Fibroblast of lung (primary cell): ENCODE measurements around the gene ZCCHC7. TPM values are rescaled to one million over a fixed set of nuclear protein-coding genes. Genes with fewer than 3 reads are reported as not detected.

ENCODE experiments used
- DNase-seq, 2 donors: peaks; one replicate each; pipeline versions ENCODE4 v3.0.0 to v3.0.0-alpha.2; 2010; ENCODE audit warnings: low read depth in 2 of 2
- H2AFZ ChIP-seq: 2 replicates; pipeline ENCODE4 v1.5.1; 2012; ENCODE audit warnings: low read length, control low read depth, inconsistent platforms
- H3K27ac ChIP-seq: 2 replicates; pipeline ENCODE4 v1.5.1; 2011; ENCODE audit warnings: low read length, control low read depth; ENCODE audit not compliant: insufficient read depth
- H3K27me3 ChIP-seq: 2 replicates; pipeline ENCODE4 v1.5.1; 2011; ENCODE audit warnings: mild to moderate bottlenecking, low read length; ENCODE audit not compliant: control insufficient read depth, insufficient read depth
- H3K36me3 ChIP-seq: 2 replicates; pipeline ENCODE4 v1.5.1; 2011; ENCODE audit warnings: low read length; ENCODE audit not compliant: control insufficient read depth, insufficient read depth
- H3K4me1 ChIP-seq: 2 replicates; pipeline ENCODE4 v1.5.1; 2011; ENCODE audit warnings: low read length; ENCODE audit not compliant: control insufficient read depth, insufficient read depth; ENCODE audit errors: extremely low read depth
- H3K4me2 ChIP-seq: 2 replicates; pipeline ENCODE4 v1.5.1; 2011; ENCODE audit warnings: low read length, control low read depth; ENCODE audit not compliant: insufficient read depth; ENCODE audit errors: extremely low read depth
- H3K4me3 ChIP-seq, 4 experiments: fragments of 200-600 bp in 1 of 4; sonication (generic) in 1 of 4; replicated peaks in 1 of 4; 2 replicates each; pipeline ENCODE4 v1.5.1; 2011 to 2016; ENCODE audit warnings: low read length in 4 of 4, low read depth in 3 of 4, mild to moderate bottlenecking in 3 of 4, control low read depth in 2 of 4, inconsistent platforms in 1 of 4, mixed read lengths in 1 of 4; ENCODE audit not compliant: insufficient read depth in 1 of 4; ENCODE audit errors: control extremely low read depth in 1 of 4
- H3K79me2 ChIP-seq: 2 replicates; pipeline ENCODE4 v1.5.1; 2012; ENCODE audit warnings: mild to moderate bottlenecking, low read length, inconsistent platforms; ENCODE audit not compliant: control insufficient read depth, insufficient read depth
- H3K9ac ChIP-seq: 2 replicates; pipeline ENCODE4 v1.5.1; 2011; ENCODE audit warnings: mild to moderate bottlenecking, low read length, control low read depth; ENCODE audit not compliant: insufficient read depth
- H3K9me3 ChIP-seq: 2 replicates; pipeline ENCODE4 v1.5.1; 2012; ENCODE audit warnings: low read depth, low read length; ENCODE audit not compliant: control insufficient read depth, insufficient read depth
- H4K20me1 ChIP-seq: 2 replicates; pipeline ENCODE4 v1.5.1; 2011; ENCODE audit warnings: low read length; ENCODE audit not compliant: control insufficient read depth, insufficient read depth; ENCODE audit errors: extremely low read depth
- EZH2 ChIP-seq: IDR thresholded peaks from 2 replicates; pipeline ENCODE4 v1.5.1; 2012; ENCODE audit warnings: low read length, control low read depth, mild to moderate bottlenecking; ENCODE audit errors: missing control alignments
- polyA plus RNA-seq, 2 donors: library from polyadenylated mRNA; depleted of rRNA in 1 of 2; stranded (reverse) in 1 of 2; unstranded in 1 of 2; fragments of >200 nt; gene quantifications; 2 replicates each; pipeline ENCODE4 v1.2.1, GENCODE V29; 2011 to 2012; ENCODE audit warnings: missing spikeins in 1 of 2
- total RNA-seq: library from RNA; depleted of rRNA; stranded (reverse); fragments of >200 nt; gene quantifications from 2 replicates; pipeline ENCODE4 v1.2.1, GENCODE V29; 2014
- TF ChIP-seq, protein P1 (sequence below), 2 donors: IDR thresholded peaks in 1 of 2; conservative IDR thresholded peaks in 1 of 2; 1 replicate in 1 of 2; 2 replicates in 1 of 2; pipeline ENCODE4 v1.5.1; 2011 to 2012; ENCODE audit warnings: low read length in 2 of 2, control low read depth in 1 of 2, inconsistent platforms in 1 of 2, low read depth in 1 of 2, mild to moderate bottlenecking in 1 of 2

ZCCHC7 gene
- total and polyA plus RNA-seq, 2 donors (not counting 1 experiment from before 2014, with no cell fraction given): 15.0 to 23.8 TPM

DNA sequence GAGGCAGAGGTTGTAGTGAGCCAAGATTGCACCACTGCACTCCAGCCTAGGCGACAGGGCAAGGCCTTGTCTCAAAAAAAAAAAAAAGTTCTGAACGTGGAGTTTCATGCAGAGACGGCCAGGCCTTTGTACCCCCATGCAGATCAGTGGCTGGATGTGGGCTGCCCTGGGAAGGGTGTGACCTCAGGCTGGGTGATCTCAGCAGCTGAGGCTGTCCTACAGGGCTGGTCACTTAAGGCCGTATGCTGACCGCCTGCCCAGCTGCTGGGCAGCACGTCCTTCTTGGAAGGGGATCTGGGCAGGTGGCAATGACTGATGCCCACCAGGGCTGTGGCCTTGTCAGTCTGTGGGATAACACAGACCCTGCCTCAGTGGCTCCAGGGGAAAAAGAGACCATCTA is 264.9 kb downstream of the ZCCHC7 start:
- H3K27me3 ChIP-seq: peaks cover 2% of the 10 kb centered on the region
- H3K9me3 ChIP-seq: no peaks in the 10 kb centered on the region
- no peaks in the 10 kb centered on the region for H3K4me1 ChIP-seq
- H3K36me3 ChIP-seq: no peaks in the 10 kb centered on the region
- no peak overlapping the region for H3K27ac ChIP-seq
- no peak for TF ChIP-seq EZH2
- TF ChIP-seq, protein P1, sequence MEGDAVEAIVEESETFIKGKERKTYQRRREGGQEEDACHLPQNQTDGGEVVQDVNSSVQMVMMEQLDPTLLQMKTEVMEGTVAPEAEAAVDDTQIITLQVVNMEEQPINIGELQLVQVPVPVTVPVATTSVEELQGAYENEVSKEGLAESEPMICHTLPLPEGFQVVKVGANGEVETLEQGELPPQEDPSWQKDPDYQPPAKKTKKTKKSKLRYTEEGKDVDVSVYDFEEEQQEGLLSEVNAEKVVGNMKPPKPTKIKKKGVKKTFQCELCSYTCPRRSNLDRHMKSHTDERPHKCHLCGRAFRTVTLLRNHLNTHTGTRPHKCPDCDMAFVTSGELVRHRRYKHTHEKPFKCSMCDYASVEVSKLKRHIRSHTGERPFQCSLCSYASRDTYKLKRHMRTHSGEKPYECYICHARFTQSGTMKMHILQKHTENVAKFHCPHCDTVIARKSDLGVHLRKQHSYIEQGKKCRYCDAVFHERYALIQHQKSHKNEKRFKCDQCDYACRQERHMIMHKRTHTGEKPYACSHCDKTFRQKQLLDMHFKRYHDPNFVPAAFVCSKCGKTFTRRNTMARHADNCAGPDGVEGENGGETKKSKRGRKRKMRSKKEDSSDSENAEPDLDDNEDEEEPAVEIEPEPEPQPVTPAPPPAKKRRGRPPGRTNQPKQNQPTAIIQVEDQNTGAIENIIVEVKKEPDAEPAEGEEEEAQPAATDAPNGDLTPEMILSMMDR (conservative IDR thresholded peaks at IDR 0.05 in 1 of 2, IDR thresholded peaks at IDR 0.05 in 1 of 2; ENCODE audit: low read depth in 1 of 2, low read length in 2 of 2): no peak
- no peak overlapping the region for H3K9ac ChIP-seq
- H2AFZ ChIP-seq: no peak overlapping the region
- no peak for DNase-seq
- no peak overlapping the region for H3K4me2 ChIP-seq
- no peaks in the 10 kb centered on the region for H4K20me1 ChIP-seq
- H3K79me2 ChIP-seq: no peaks in the 10 kb centered on the region
- no peak overlapping the region for H3K4me3 ChIP-seq

DNA sequence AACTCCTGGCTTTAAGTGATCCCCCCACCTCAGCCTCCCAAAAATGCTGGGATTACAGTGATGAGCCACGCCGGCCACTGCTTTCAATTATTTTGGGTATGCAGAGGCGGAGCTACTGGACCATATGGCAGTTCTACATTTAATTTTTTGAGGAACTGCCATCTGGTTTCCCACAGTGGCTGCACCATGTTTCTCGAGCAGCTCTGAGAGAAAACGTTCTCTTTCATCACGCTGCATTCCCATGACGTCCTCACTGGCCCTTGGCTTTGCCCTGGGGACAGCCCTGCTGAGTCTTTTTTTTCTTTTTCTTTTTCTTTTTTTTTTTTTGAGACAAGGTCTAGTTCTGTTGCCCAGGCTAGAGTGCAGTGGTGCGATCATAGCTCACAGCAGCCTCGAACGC is 266.6 kb downstream of the ZCCHC7 start:
- Histone ChIP-seq H2AFZ (no peak overlapping the region), H3K27ac (no peak overlapping the region), H3K27me3 (peaks cover 2% of the 10 kb centered on the region), H3K79me2 (no peaks in the 10 kb centered on the region), H3K9ac (no peak overlapping the region), H3K36me3 (no peaks in the 10 kb centered on the region), H3K9me3 (no peaks in the 10 kb centered on the region), H4K20me1 (no peaks in the 10 kb centered on the region), H3K4me1 (no peaks in the 10 kb centered on the region), H3K4me2 (no peak overlapping the region), H3K4me3 (no peak overlapping the region)
- no peak for DNase-seq
- no peak for TF ChIP-seq EZH2

DNA sequence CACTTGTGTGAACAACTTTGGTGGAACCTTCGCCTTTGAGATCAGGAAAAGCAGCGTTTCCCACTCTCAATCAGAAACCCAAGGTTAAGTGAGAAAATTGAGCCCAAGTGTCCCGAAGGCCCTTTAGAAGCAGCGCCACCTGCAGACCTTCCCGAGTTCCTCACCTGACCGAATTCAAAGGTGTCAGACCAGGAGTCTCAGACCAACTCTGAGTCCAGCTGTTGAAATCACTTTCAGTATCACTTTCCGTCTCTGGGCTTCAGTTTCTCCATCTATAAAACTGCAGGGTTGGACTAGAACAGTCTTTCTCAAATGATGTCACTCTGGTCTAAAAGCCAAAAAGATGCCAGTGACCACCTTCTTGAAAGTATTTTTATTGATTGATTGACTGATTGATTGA is 270.4 kb downstream of the ZCCHC7 start:
- no peak overlapping the region for H3K27ac ChIP-seq
- no peak for DNase-seq
- no peaks in the 10 kb centered on the region for H4K20me1 ChIP-seq
- H3K4me2 ChIP-seq: no peak overlapping the region
- no peak overlapping the region for H2AFZ ChIP-seq
- H3K79me2 ChIP-seq: no peaks in the 10 kb centered on the region
- peaks cover 2% of the 10 kb centered on the region for H3K27me3 ChIP-seq
- H3K4me3 ChIP-seq: no peak overlapping the region
- no peak overlapping the region for H3K9ac ChIP-seq
- TF ChIP-seq, protein P1 (conservative IDR thresholded peaks at IDR 0.05 in 1 of 2, IDR thresholded peaks at IDR 0.05 in 1 of 2; ENCODE audit: low read depth in 1 of 2, low read length in 2 of 2): peak in 1 of 2 donors; percentile 21
- no peak for TF ChIP-seq EZH2
- no peaks in the 10 kb centered on the region for H3K4me1 ChIP-seq
- H3K9me3 ChIP-seq: no peaks in the 10 kb centered on the region
- no peaks in the 10 kb centered on the region for H3K36me3 ChIP-seq
